Endometrial microvascular endothelial cells (primary cell): ENCODE data around the gene PFKFB3. TPM values are rescaled to one million over a fixed set of nuclear protein-coding genes. Genes with fewer than 3 reads are reported as not detected.
"Not testable (repeated sequence)": the region's sequence is repeated elsewhere in the genome, so short reads cannot be mapped to it uniquely, and the experiment has no call there.

ENCODE experiments used
- in situ Hi-C: cut with HindIII; loops from 2 replicates; pipeline ENCODE4 v1.10.0; 2017; ENCODE audit warnings: low sequenced_read_pairs, low pct_unique_long_range_greater_than_20kb; ENCODE audit errors: inconsistent ontology term
- total RNA-seq: library from RNA; depleted of rRNA; stranded (reverse); fragments of >200 nt; gene quantifications from one replicate; pipeline ENCODE4 v1.2.3, GENCODE V29; 2015; ENCODE audit errors: inconsistent ontology term

PFKFB3 gene
- total RNA-seq, 1 donor from 2014 or later: 31.9 TPM

GRCh38 chr10:6280291-6280690 lies 77.6 kb downstream of the PFKFB3 start:
- in situ Hi-C loops: no loop called here

GRCh38 chr10:6282454-6282958 lies 79.8 kb downstream of the PFKFB3 start:
- in situ Hi-C loops: no loop called here

GRCh38 chr10:6283655-6284054 lies 80.9 kb downstream of the PFKFB3 start:
- in situ Hi-C loops: no loop called here

- in situ Hi-C loops: not testable (repeated sequence)
These were observed 87.9 kb downstream of the PFKFB3 start for GRCh38 chr10:6290621-6291020.

- in situ Hi-C loops: no loop called here
These were observed 90.0 kb downstream of the PFKFB3 start for GRCh38 chr10:6292741-6293151.

GRCh38 chr10:6296425-6296824 lies 93.7 kb downstream of the PFKFB3 start:
- in situ Hi-C loops: not testable (repeated sequence)

GRCh38 chr10:6296828-6297251 lies 94.1 kb downstream of the PFKFB3 start:
- in situ Hi-C loops: no loop called here

- in situ Hi-C loops: no loop called here
These were observed 94.8 kb downstream of the PFKFB3 start for GRCh38 chr10:6297522-6297921.

GRCh38 chr10:6297951-6298381 lies 95.2 kb downstream of the PFKFB3 start:
- in situ Hi-C loops: no loop called here

- in situ Hi-C loops: no loop called here
These were observed 95.7 kb downstream of the PFKFB3 start for GRCh38 chr10:6298428-6298827.

- in situ Hi-C loops: no loop called here
These were observed 96.5 kb downstream of the PFKFB3 start for GRCh38 chr10:6299234-6299633.

- in situ Hi-C loops: no loop called here
These were observed 97.0 kb downstream of the PFKFB3 start for GRCh38 chr10:6299743-6300105.

GRCh38 chr10:6300106-6300783 lies 97.5 kb downstream of the PFKFB3 start:
- in situ Hi-C loops: no loop called here

- in situ Hi-C loops: no loop called here
These were observed 98.2 kb downstream of the PFKFB3 start for GRCh38 chr10:6300784-6301460.

GRCh38 chr10:6301488-6302075 lies 98.8 kb downstream of the PFKFB3 start:
- in situ Hi-C loops: no loop called here

Other genes with a start within 250 kb of the PFKFB3 start
- gene IL15RA, start 225.4 kb upstream of the PFKFB3 start, total RNA-seq: 75.4 TPM
- not detected for gene IL2RA, start 140.6 kb upstream of the PFKFB3 start, total RNA-seq
- 44.3 TPM for gene RBM17, start 113.9 kb upstream of the PFKFB3 start, total RNA-seq